ENCODE measurements around the gene PFDN1.

Gene PFDN1

GRCh38 chr5:140294753-140295152 is 8.1 kb downstream of the PFDN1 start:
- TF ChIP-seq EZH2phosphoT487 (IDR thresholded peaks at IDR 0.05; ENCODE audit: borderline replicate concordance, low read length) = no peak
- no peak for TF ChIP-seq CTCF (IDR thresholded peaks at IDR 0.05; ENCODE audit: low read depth, low read length, poor library complexity, severe bottlenecking)
- Histone ChIP-seq H3K79me2 (ENCODE audit: control insufficient read depth, low read length) (peaks cover 69% of the 10 kb centered on the region), H3K27me3 (ENCODE audit: control insufficient read depth, low read length) (no peaks in the 10 kb centered on the region), H3K4me2 (ENCODE audit: low read length) (peak overlapping the region; percentile 37), H3K9me3 (ENCODE audit: control insufficient read depth, insufficient read depth, low read length) (no peaks in the 10 kb centered on the region), H3K27ac (ENCODE audit: low read depth, low read length) (no peak overlapping the region), H3K4me1 (ENCODE audit: control insufficient read depth, low read length) (peaks cover 46% of the 10 kb centered on the region), H3F3A (ENCODE audit: control insufficient read depth, insufficient read depth) (peaks cover 5% of the 10 kb centered on the region; the same call in 1 of the 2 replicates), H3K4me3 (ENCODE audit: low read length) (peak overlapping the region; percentile 10; the same call in 1 of the 2 replicates), H3K9me2 (replicated peaks; ENCODE audit: control insufficient read depth, low read length) (no peaks in the 10 kb centered on the region), H3K36me3 (ENCODE audit: control insufficient read depth, low read length) (peaks cover 21% of the 10 kb centered on the region), H4K20me1 (ENCODE audit: control insufficient read depth, insufficient read depth, low read depth, low read length) (no peaks in the 10 kb centered on the region)

- peaks cover 5% of the 10 kb centered on the region; the same call in 1 of the 2 replicates for H3F3A ChIP-seq (ENCODE audit: control insufficient read depth, insufficient read depth)
- 0 out of 2 replicates have a peak overlapping the region, but pooled peaks have one; percentile 6 for H3K4me3 ChIP-seq (ENCODE audit: low read length)
- no peaks in the 10 kb centered on the region for H3K27me3 ChIP-seq (ENCODE audit: control insufficient read depth, low read length)
- H3K79me2 ChIP-seq (ENCODE audit: control insufficient read depth, low read length) = peaks cover 76% of the 10 kb centered on the region
- H4K20me1 ChIP-seq (ENCODE audit: control insufficient read depth, insufficient read depth, low read depth, low read length) = no peaks in the 10 kb centered on the region
- no peaks in the 10 kb centered on the region for H3K9me2 ChIP-seq (replicated peaks; ENCODE audit: control insufficient read depth, low read length)
- H3K27ac ChIP-seq (ENCODE audit: low read depth, low read length) = peak overlapping the region; percentile 47
- peak overlapping the region; percentile 51 for H3K4me2 ChIP-seq (ENCODE audit: low read length)
- peaks cover 19% of the 10 kb centered on the region for H3K36me3 ChIP-seq (ENCODE audit: control insufficient read depth, low read length)
- TF ChIP-seq CTCF (IDR thresholded peaks at IDR 0.05; ENCODE audit: low read depth, low read length, poor library complexity, severe bottlenecking) (no peak), EZH2phosphoT487 (IDR thresholded peaks at IDR 0.05; ENCODE audit: borderline replicate concordance, low read length) (no peak)
- H3K4me1 ChIP-seq (ENCODE audit: control insufficient read depth, low read length) = peaks cover 46% of the 10 kb centered on the region
- no peaks in the 10 kb centered on the region for H3K9me3 ChIP-seq (ENCODE audit: control insufficient read depth, insufficient read depth, low read length)
These were observed 9.1 kb downstream of the PFDN1 start for GRCh38 chr5:140293849-140294100.

GRCh38 chr5:140293091-140293848 is 9.6 kb downstream of the PFDN1 start:
- Histone ChIP-seq H3K9me2 (replicated peaks; ENCODE audit: control insufficient read depth, low read length) (no peaks in the 10 kb centered on the region), H3K4me1 (ENCODE audit: control insufficient read depth, low read length) (peaks cover 46% of the 10 kb centered on the region), H4K20me1 (ENCODE audit: control insufficient read depth, insufficient read depth, low read depth, low read length) (no peaks in the 10 kb centered on the region), H3K79me2 (ENCODE audit: control insufficient read depth, low read length) (peaks cover 79% of the 10 kb centered on the region), H3K9me3 (ENCODE audit: control insufficient read depth, insufficient read depth, low read length) (no peaks in the 10 kb centered on the region), H3K27me3 (ENCODE audit: control insufficient read depth, low read length) (no peaks in the 10 kb centered on the region), H3K4me3 (ENCODE audit: low read length) (0 out of 2 replicates have a peak overlapping the region, but pooled peaks have one; percentile 6), H3F3A (ENCODE audit: control insufficient read depth, insufficient read depth) (peaks cover 5% of the 10 kb centered on the region; the same call in 1 of the 2 replicates), H3K4me2 (ENCODE audit: low read length) (peak overlapping the region; percentile 51), H3K36me3 (ENCODE audit: control insufficient read depth, low read length) (peaks cover 17% of the 10 kb centered on the region), H3K27ac (ENCODE audit: low read depth, low read length) (peak overlapping the region; percentile 47)
- no peak for TF ChIP-seq CTCF (IDR thresholded peaks at IDR 0.05; ENCODE audit: low read depth, low read length, poor library complexity, severe bottlenecking)
- no peak for TF ChIP-seq EZH2phosphoT487 (IDR thresholded peaks at IDR 0.05; ENCODE audit: borderline replicate concordance, low read length)
